WTC11 (cell line): ENCODE data around the gene CACTIN. TPM values are rescaled to one million over a fixed set of nuclear protein-coding genes. Genes with fewer than 3 reads are reported as not detected.
A peak's percentile ranks its signal among the peaks of the same experiment; 100 is the strongest.
"Not testable (repeated sequence)": the region's sequence is repeated elsewhere in the genome, so short reads cannot be mapped to it uniquely, and the experiment has no call there.

Experiments
- ATAC-seq: fragments of 200-7000 bp; cut with Tn5 transposase; 2 replicates; pipeline ENCODE4 v1.10.0; 2021; ENCODE audit warnings: mild to moderate bottlenecking, moderate library complexity
- CTCF ChIA-PET: fragments of 300-600 bp; sonication (Branson Sonifier 250); formaldehyde crosslinking; loops from one replicate; lab custom pipeline; 2021; ENCODE audit warnings: antibody characterized with exemption; lab: Charles Lee
- POLR2A ChIA-PET: fragments of 350-600 bp; sonication (Branson Sonifier 250); formaldehyde crosslinking; loops from one replicate; lab custom pipeline; 2021; ENCODE audit warnings: antibody characterized with exemption; lab: Charles Lee
- DNase-seq: peaks from one replicate; pipeline ENCODE4 v3.0.0; 2021; ENCODE audit warnings: low spot score
- H3K27ac Mint-ChIP-seq: 2 replicates; pipeline ENCODE4 v1.8.0; 2021; ENCODE audit warnings: mixed read lengths
- H3K27me3 Mint-ChIP-seq: 2 replicates; pipeline ENCODE4 v1.8.0; 2021; ENCODE audit warnings: low read depth, mild to moderate bottlenecking, moderate library complexity, mixed read lengths
- H3K36me3 Mint-ChIP-seq: 2 replicates; pipeline ENCODE4 v1.8.0; 2021; ENCODE audit warnings: mixed read lengths
- H3K4me1 Mint-ChIP-seq: 2 replicates; pipeline ENCODE4 v1.8.0; 2022; ENCODE audit warnings: mixed read lengths
- H3K4me3 Mint-ChIP-seq: 2 replicates; pipeline ENCODE4 v1.8.0; 2021; ENCODE audit warnings: mild to moderate bottlenecking, moderate library complexity, mixed read lengths
- H3K9me3 Mint-ChIP-seq: 2 replicates; pipeline ENCODE4 v1.8.0; 2021; ENCODE audit warnings: mixed read lengths
- CREM ChIP-seq: sonication (generic); formaldehyde crosslinking; IDR thresholded peaks from 2 replicates; pipeline ENCODE4 v1.8.1; 2022; ENCODE audit warnings: mild to moderate bottlenecking, missing genetic modification reagents, moderate library complexity
- ERG ChIP-seq: fragments of 250-450 bp; sonication (Bioruptor Pico); IDR thresholded peaks from 2 replicates; pipeline ENCODE4 v1.8.0; 2021; ENCODE audit warnings: mild to moderate bottlenecking
- IRF2 ChIP-seq: sonication (generic); formaldehyde crosslinking; IDR thresholded peaks from 2 replicates; pipeline ENCODE4 v1.8.0; 2022; ENCODE audit warnings: low read depth, missing genetic modification reagents, borderline replicate concordance
- JAZF1 ChIP-seq: fragments of 250-450 bp; sonication (Bioruptor Pico); IDR thresholded peaks from 2 replicates; pipeline ENCODE4 v1.9.0; 2021; ENCODE audit warnings: moderate library complexity, mild to moderate bottlenecking, inconsistent platforms
- KAT7 ChIP-seq: sonication (generic); formaldehyde crosslinking; IDR thresholded peaks from 2 replicates; pipeline ENCODE4 v1.8.1; 2023; ENCODE audit warnings: missing genetic modification reagents, mild to moderate bottlenecking, borderline replicate concordance
- MXD4 ChIP-seq: fragments of 250-450 bp; sonication (Bioruptor Pico); IDR thresholded peaks from 2 replicates; pipeline ENCODE4 v1.8.0; 2021; ENCODE audit warnings: mild to moderate bottlenecking, moderate library complexity, borderline replicate concordance
- PRDM15 ChIP-seq: sonication (generic); formaldehyde crosslinking; IDR thresholded peaks from 2 replicates; pipeline ENCODE4 v1.8.0; 2022; ENCODE audit warnings: missing genetic modification reagents
- PRRX2 ChIP-seq: fragments of 250-450 bp; sonication (Bioruptor Pico); IDR thresholded peaks from 2 replicates; pipeline ENCODE4 v1.8.0; 2021; ENCODE audit warnings: mild to moderate bottlenecking
- RORB ChIP-seq: fragments of 250-450 bp; sonication (Bioruptor Pico); IDR thresholded peaks from 2 replicates; pipeline ENCODE4 v1.9.0; 2021; ENCODE audit warnings: mild to moderate bottlenecking
- TEAD1 ChIP-seq: sonication (generic); formaldehyde crosslinking; IDR thresholded peaks from 2 replicates; pipeline ENCODE4 v1.8.0; 2022; ENCODE audit warnings: mild to moderate bottlenecking, missing genetic modification reagents
- ZNF121 ChIP-seq: sonication (generic); formaldehyde crosslinking; IDR thresholded peaks from 2 replicates; pipeline ENCODE4 v1.8.0; 2023; ENCODE audit warnings: missing genetic modification reagents
- ZNF138 ChIP-seq: sonication (generic); formaldehyde crosslinking; conservative IDR thresholded peaks from 2 replicates; pipeline ENCODE4 v1.8.1; 2022; ENCODE audit warnings: mild to moderate bottlenecking, moderate library complexity, missing genetic modification reagents
- ZNF219 ChIP-seq: sonication (generic); formaldehyde crosslinking; IDR thresholded peaks from 2 replicates; pipeline ENCODE4 v1.8.0; 2023; ENCODE audit warnings: missing genetic modification reagents, mild to moderate bottlenecking, borderline replicate concordance
- ZNF263 ChIP-seq: sonication (generic); formaldehyde crosslinking; IDR thresholded peaks from 2 replicates; pipeline ENCODE4 v1.8.1; 2022; ENCODE audit warnings: low read depth, mild to moderate bottlenecking, moderate library complexity, missing genetic modification reagents
- total RNA-seq: library from RNA; stranded (reverse); gene quantifications from 3 replicates; pipeline ENCODE4 v1.2.3, GENCODE V29; 2021

CACTIN gene
- total RNA-seq, 1 experiment from 2014 or later, result 42.2 TPM

GRCh38 chr19:3649888-3650287 lies 23.3 kb upstream of the CACTIN start:
- no peak for TF ChIP-seq TEAD1 (CRISPR knock-in tag)
- TF ChIP-seq ERG, result no peak
- no peak for TF ChIP-seq ZNF138 (CRISPR knock-in tag)
- TF ChIP-seq ZNF219 (CRISPR knock-in tag), result no peak
- TF ChIP-seq IRF2 (CRISPR knock-in tag), result no peak
- TF ChIP-seq CREM, result no peak
- no peak for TF ChIP-seq JAZF1 (CRISPR knock-in tag)
- no peak for TF ChIP-seq PRRX2 (CRISPR knock-in tag)
- TF ChIP-seq RORB (CRISPR knock-in tag), result no peak
- TF ChIP-seq PRDM15, result no peak
- no peak for TF ChIP-seq MXD4 (CRISPR knock-in tag)
- peak; percentile 62 for ATAC-seq

GRCh38 chr19:3648037-3648905 lies 21.7 kb upstream of the CACTIN start:
- Mint-ChIP-seq H3K4me3 (no peak overlapping the region), H3K36me3 (0 out of 2 replicates have a peak, but pooled peaks cover 2% of the 10 kb centered on the region), H3K9me3 (no peaks in the 10 kb centered on the region), H3K27ac (no peak overlapping the region), H3K27me3 (no peaks in the 10 kb centered on the region), H3K4me1 (no peaks in the 10 kb centered on the region)
- TF ChIP-seq ZNF121 (CRISPR knock-in tag) (peak; percentile 66; the same call in 1 of the 2 replicates), KAT7 (CRISPR knock-in tag) (no peak)
- DNase-seq (no peak), ATAC-seq (no peak)
- ChIA-PET POLR2A (no interaction called here), CTCF (no interaction called here)

More at GRCh38 chr19:3649888-3650287, 23.3 kb upstream of the CACTIN start:
- H3K4me1 Mint-ChIP-seq, result no peaks in the 10 kb centered on the region
- DNase-seq, result no peak
- no peaks in the 10 kb centered on the region for H3K9me3 Mint-ChIP-seq
- POLR2A ChIA-PET, result no interaction called here
- CTCF ChIA-PET, result interaction anchor here (0.6 to 1.8 kb wide), 8 partner anchors 10 to 112 kb away, joined by 3 to 9 read pairs (median 4); partner anchors contain the start of gene MRPL54
- H3K4me3 Mint-ChIP-seq, result no peak overlapping the region
- no peak overlapping the region for H3K27ac Mint-ChIP-seq
- no peaks in the 10 kb centered on the region for H3K27me3 Mint-ChIP-seq
- H3K36me3 Mint-ChIP-seq, result peaks cover 2% of the 10 kb centered on the region; the same call in 1 of the 2 replicates

- H3K27me3 Mint-ChIP-seq, POLR2A ChIA-PET, CTCF ChIA-PET, H3K4me3 Mint-ChIP-seq, H3K9me3 Mint-ChIP-seq, DNase-seq, ATAC-seq, H3K36me3 Mint-ChIP-seq, H3K4me1 Mint-ChIP-seq, H3K27ac Mint-ChIP-seq: not testable (repeated sequence)
- TF ChIP-seq ZNF263 (CRISPR knock-in tag), result peak; percentile 79
- TF ChIP-seq, all 79 proteins: peak for 1; not testable (repeated sequence) for 78
These were observed 20.5 kb upstream of the CACTIN start for GRCh38 chr19:3647102-3647501.
